ENCODE results near the gene GNG2. TPM values are rescaled to one million over a fixed set of nuclear protein-coding genes. Genes with fewer than 3 reads are reported as not detected.

Gene GNG2
- total and polyA plus RNA-seq, 9 of the 15 experiments (the other 6 are each of a cell fraction or from before 2014, with no cell fraction given) = 0.18 TPM; not detected in 8

GRCh38 chr14:51848120-51848519, 12.3 kb upstream of the GNG2 start:
- Histone ChIP-seq H3K27me3 (ENCODE audit: control insufficient read depth in 2 of 2, insufficient read depth in 2 of 2, low read length in 2 of 2) (no peaks in the 10 kb centered on the region), H4K20me1 (replicated peaks; ENCODE audit: control insufficient read depth, insufficient read depth, low read length) (no peaks in the 10 kb centered on the region), H3K4me1 (replicated peaks in 1 of 2; ENCODE audit: control insufficient read depth in 2 of 2, insufficient read depth in 2 of 2, low read length in 2 of 2) (no peaks in the 10 kb centered on the region; a peak in 1 of 5 replicates), H3K27ac (ENCODE audit: extremely low read depth, low read depth, low read length) (no peak overlapping the region), H3K79me2 (ENCODE audit: control insufficient read depth, insufficient read depth, low read length) (no peaks in the 10 kb centered on the region), H3K9ac (ENCODE audit: insufficient read depth in 1 of 2, low read depth in 2 of 2, low read length in 2 of 2) (no peak overlapping the region), H2AFZ (ENCODE audit: low read depth, low read length) (no peak overlapping the region), H3K4me2 (ENCODE audit: insufficient read depth, low read length) (no peak overlapping the region), H3K36me3 (ENCODE audit: control insufficient read depth, insufficient read depth, low read length) (no peaks in the 10 kb centered on the region), H3K4me3 (no peak overlapping the region), H3K9me1 (ENCODE audit: control insufficient read depth, insufficient read depth, low read length) (no peaks in the 10 kb centered on the region), H3K9me3 (replicated peaks; ENCODE audit: control insufficient read depth, insufficient read depth, low read depth, low read length) (no peaks in the 10 kb centered on the region)
- TF ChIP-seq ZBTB33 (CRISPR knock-in tag; IDR thresholded peaks at IDR 0.05) = no peak
- TF ChIP-seq CHD1 (IDR thresholded peaks at IDR 0.05; ENCODE audit: low read length) = no peak
- ChIA-PET CTCF (ENCODE audit: low intra/inter-chr PET ratio) (no interaction called here), POLR2A (no interaction called here)
- FAIRE-seq = no peak
- in situ Hi-C loops (cut with MboI) = no loop called here
- 0% methylated on average over 3 of the region's 4 CpGs for WGBS (ENCODE audit: insufficient coverage, low coverage, missing lambda C conversion rate)
- BruUV-seq (replicated peaks) = no TSS peak
- intact Hi-C loops (cut with micrococcal nuclease) = no loop called here
- DNase-seq (ENCODE audit: extremely low read depth in 1 of 4, low spot score in 3 of 4) = no peak
- no peak for ATAC-seq

GRCh38 chr14:51849097-51849496, 11.3 kb upstream of the GNG2 start:
- TF ChIP-seq SRSF7 (optimal IDR thresholded peaks at IDR 0.05; ENCODE audit: low read depth, low read length) (no peak), L3MBTL2 (IDR thresholded peaks at IDR 0.05) (no peak), ZNF197 (CRISPR knock-in tag; IDR thresholded peaks at IDR 0.05; ENCODE audit: low read depth) (no peak), SMAD1 (IDR thresholded peaks at IDR 0.05; ENCODE audit: low read depth, low read length, partially characterized antibody) (no peak), ZNF785 (CRISPR knock-in tag; IDR thresholded peaks at IDR 0.05) (no peak)
- H4K20me1 ChIP-seq (replicated peaks; ENCODE audit: control insufficient read depth, insufficient read depth, low read length) = no peaks in the 10 kb centered on the region
- H3K27ac ChIP-seq (ENCODE audit: extremely low read depth, low read depth, low read length) = no peak overlapping the region
- H3K27me3 ChIP-seq (ENCODE audit: control insufficient read depth in 2 of 2, insufficient read depth in 2 of 2, low read length in 2 of 2) = no peaks in the 10 kb centered on the region
- H3K9me1 ChIP-seq (ENCODE audit: control insufficient read depth, insufficient read depth, low read length) = no peaks in the 10 kb centered on the region
- H3K4me1 ChIP-seq (replicated peaks in 1 of 2; ENCODE audit: control insufficient read depth in 2 of 2, insufficient read depth in 2 of 2, low read length in 2 of 2) = no peaks in the 10 kb centered on the region; a peak in 1 of 5 replicates
- no peak for FAIRE-seq
- no peak overlapping the region for H2AFZ ChIP-seq (ENCODE audit: low read depth, low read length)
- DNase-seq (ENCODE audit: extremely low read depth in 1 of 4, low spot score in 3 of 4) = no peak
- no peak overlapping the region for H3K9ac ChIP-seq (ENCODE audit: insufficient read depth in 1 of 2, low read depth in 2 of 2, low read length in 2 of 2)
- 6% methylated on average over 2 of the region's 2 CpGs for WGBS (ENCODE audit: insufficient coverage, low coverage, missing lambda C conversion rate)
- no peaks in the 10 kb centered on the region for H3K9me3 ChIP-seq (replicated peaks; ENCODE audit: control insufficient read depth, insufficient read depth, low read depth, low read length)
- CTCF ChIA-PET (ENCODE audit: low intra/inter-chr PET ratio) = no interaction called here
- intact Hi-C loops (cut with micrococcal nuclease) = no loop called here
- no TSS peak for BruUV-seq (replicated peaks)
- no peaks in the 10 kb centered on the region for H3K79me2 ChIP-seq (ENCODE audit: control insufficient read depth, insufficient read depth, low read length)
- POLR2A ChIA-PET = no interaction called here
- no peak for ATAC-seq
- no peak overlapping the region for H3K4me3 ChIP-seq
- no peaks in the 10 kb centered on the region for H3K36me3 ChIP-seq (ENCODE audit: control insufficient read depth, insufficient read depth, low read length)
- H3K4me2 ChIP-seq (ENCODE audit: insufficient read depth, low read length) = no peak overlapping the region
- in situ Hi-C loops (cut with MboI) = no loop called here
